Keratinocyte (primary cell): ENCODE data around the gene TAP2. TPM values are rescaled to one million over a fixed set of nuclear protein-coding genes. Genes with fewer than 3 reads are reported as not detected.

ENCODE experiments used
- DNase-seq: peaks from one replicate; pipeline ENCODE4 v3.0.0-alpha.2; 2011; ENCODE audit warnings: low read depth, missing footprints, low spot score
- FAIRE-seq: peaks from 2 replicates; lab custom pipeline; 2011; peaks lifted over from hg19 to GRCh38; lab: Jason Lieb, UNC
- H2AFZ ChIP-seq: 2 replicates; pipeline ENCODE4 v1.6.0; 2012; ENCODE audit warnings: low read length, control low read depth, inconsistent platforms; ENCODE audit not compliant: control insufficient read depth
- H3K27ac ChIP-seq: 2 replicates; pipeline ENCODE4 v1.5.1; 2011; ENCODE audit warnings: low read length; ENCODE audit not compliant: control insufficient read depth, insufficient read depth
- H3K27me3 ChIP-seq: 3 replicates; pipeline ENCODE4 v1.6.0; 2011; ENCODE audit warnings: low read length; ENCODE audit not compliant: control insufficient read depth, insufficient read depth; ENCODE audit errors: extremely low read depth
- H3K36me3 ChIP-seq, 2 experiments: 2 replicates in 1 of 2; 3 replicates in 1 of 2; pipeline ENCODE4 v1.5.1; 2011; ENCODE audit warnings: low read length in 2 of 2, mild to moderate bottlenecking in 1 of 2; ENCODE audit not compliant: control insufficient read depth in 2 of 2, insufficient read depth in 2 of 2; ENCODE audit errors: extremely low read depth in 1 of 2
- H3K4me1 ChIP-seq: 3 replicates; pipeline ENCODE4 v1.5.1; 2011; ENCODE audit warnings: low read length; ENCODE audit not compliant: control insufficient read depth, insufficient read depth; ENCODE audit errors: extremely low read depth
- H3K4me2 ChIP-seq: 3 replicates; pipeline ENCODE4 v1.6.0; 2011; ENCODE audit warnings: low read depth, low read length; ENCODE audit not compliant: control insufficient read depth, insufficient read depth; ENCODE audit errors: extremely low read depth
- H3K4me3 ChIP-seq, 3 experiments: fragments of 200-600 bp in 1 of 3; sonication (generic) in 1 of 3; 2 replicates in 2 of 3; 3 replicates in 1 of 3; pipeline ENCODE4 v1.5.1; 2011 to 2016; ENCODE audit warnings: low read length in 3 of 3, mild to moderate bottlenecking in 3 of 3, control low read depth in 2 of 3, inconsistent platforms in 1 of 3, low read depth in 1 of 3, mixed read lengths in 1 of 3, mixed run types in 1 of 3, moderate library complexity in 1 of 3; ENCODE audit not compliant: control insufficient read depth in 2 of 3, insufficient read depth in 2 of 3; ENCODE audit errors: extremely low read depth in 1 of 3
- H3K79me2 ChIP-seq: 2 replicates; pipeline ENCODE4 v1.6.0; 2012; ENCODE audit warnings: low read length; ENCODE audit not compliant: control insufficient read depth, insufficient read depth
- H3K9ac ChIP-seq: 3 replicates; pipeline ENCODE4 v1.6.0; 2011; ENCODE audit warnings: low read length; ENCODE audit not compliant: control insufficient read depth, insufficient read depth; ENCODE audit errors: extremely low read depth
- H3K9me1 ChIP-seq: 3 replicates; pipeline ENCODE4 v1.6.0; 2011; ENCODE audit warnings: low read length; ENCODE audit not compliant: control insufficient read depth, insufficient read depth; ENCODE audit errors: extremely low read depth
- H3K9me3 ChIP-seq: 2 replicates; pipeline ENCODE4 v1.5.1; 2012; ENCODE audit warnings: low read depth, low read length; ENCODE audit not compliant: control insufficient read depth
- H4K20me1 ChIP-seq: 3 replicates; pipeline ENCODE4 v1.6.0; 2011; ENCODE audit warnings: low read length; ENCODE audit not compliant: control insufficient read depth, insufficient read depth; ENCODE audit errors: extremely low read depth
- CTCF ChIP-seq, 3 experiments: IDR thresholded peaks in 1 of 3; conservative IDR thresholded peaks in 1 of 3; optimal IDR thresholded peaks in 1 of 3; 2 replicates in 2 of 3; 3 replicates in 1 of 3; pipeline versions ENCODE3 to v1.5.1; 2011; ENCODE audit warnings: low read length in 3 of 3, mild to moderate bottlenecking in 3 of 3, moderate library complexity in 2 of 3, control low read depth in 1 of 3, inconsistent platforms in 1 of 3; ENCODE audit not compliant: insufficient read depth in 2 of 3; ENCODE audit errors: extremely low read depth in 1 of 3
- EZH2 ChIP-seq: IDR thresholded peaks from one replicate; pipeline ENCODE4 v1.6.1; 2012; ENCODE audit warnings: inconsistent platforms, mild to moderate bottlenecking, low read length, moderate library complexity
- dilution Hi-C: fragments of 300-500 bp; cut with MboI; formaldehyde crosslinking; loops from one replicate; pipeline ENCODE4 v1.7.0; 2020; ENCODE audit warnings: low sequenced_read_pairs; ENCODE audit not compliant: extremely low pct_ligation_motif_present
- polyA plus RNA-seq, 5 experiments: library from polyadenylated mRNA; depleted of rRNA in 3 of 5; stranded (reverse) in 3 of 5; stranded (forward) in 1 of 5; unstranded in 1 of 5; fragments of >200 nt; gene quantifications; 1 replicate in 1 of 5; 2 replicates in 3 of 5; 3 replicates in 1 of 5; pipeline versions ENCODE4 v1.2.1 to v1.2.3, GENCODE V29; 2011 to 2012; ENCODE audit warnings: missing spikeins in 2 of 5, low read depth in 1 of 5, low replicate concordance in 1 of 5

TAP2 gene
- polyA plus RNA-seq, 1 donor (not counting 4 experiments of a cell fraction or from before 2014, with no cell fraction given) = 50.7 TPM

GRCh38 chr6:32849126-32849525 lies 10.6 kb upstream of the TAP2 start:
- no peak for FAIRE-seq
- no peaks in the 10 kb centered on the region for H3K27me3 ChIP-seq
- no peaks in the 10 kb centered on the region for H3K9me1 ChIP-seq
- no peak overlapping the region for H3K27ac ChIP-seq
- no peak overlapping the region for H3K4me3 ChIP-seq
- H4K20me1 ChIP-seq = no peaks in the 10 kb centered on the region
- H3K36me3 ChIP-seq = peaks cover 31 to 35% of the 10 kb centered on the region in 2 experiments
- dilution Hi-C loops = no loop called here
- H3K79me2 ChIP-seq = peaks cover 21% of the 10 kb centered on the region
- H3K4me2 ChIP-seq = no peak overlapping the region
- H3K9me3 ChIP-seq = no peaks in the 10 kb centered on the region
- no peak for DNase-seq
- no peak overlapping the region for H2AFZ ChIP-seq
- H3K4me1 ChIP-seq = peaks cover 12% of the 10 kb centered on the region
- no peak for TF ChIP-seq EZH2
- no peak for TF ChIP-seq CTCF (optimal IDR thresholded peaks at IDR 0.05 in 1 of 3, IDR thresholded peaks at IDR 0.05 in 1 of 3, conservative IDR thresholded peaks at IDR 0.05 in 1 of 3; ENCODE audit: extremely low read depth in 1 of 3, insufficient read depth in 2 of 3, low read length in 3 of 3)
- no peak overlapping the region for H3K9ac ChIP-seq

GRCh38 chr6:32847795-32848194 lies 9.3 kb upstream of the TAP2 start:
- Histone ChIP-seq H3K36me3 (peaks cover 31 to 35% of the 10 kb centered on the region in 2 experiments), H3K4me1 (peaks cover 15% of the 10 kb centered on the region)
- no peak for FAIRE-seq

More at GRCh38 chr6:32847795-32848194, 9.3 kb upstream of the TAP2 start:
- no peak for TF ChIP-seq EZH2
- TF ChIP-seq CTCF (optimal IDR thresholded peaks at IDR 0.05 in 1 of 3, IDR thresholded peaks at IDR 0.05 in 1 of 3, conservative IDR thresholded peaks at IDR 0.05 in 1 of 3; ENCODE audit: extremely low read depth in 1 of 3, insufficient read depth in 2 of 3, low read length in 3 of 3) = no peak
- no peak overlapping the region for H3K9ac ChIP-seq
- H3K4me2 ChIP-seq = no peak overlapping the region
- DNase-seq = no peak
- no peaks in the 10 kb centered on the region for H3K9me3 ChIP-seq
- H3K9me1 ChIP-seq = no peaks in the 10 kb centered on the region
- H3K27ac ChIP-seq = no peak overlapping the region
- H3K4me3 ChIP-seq = no peak overlapping the region
- no peak overlapping the region for H2AFZ ChIP-seq
- peaks cover 17% of the 10 kb centered on the region for H3K79me2 ChIP-seq
- H3K27me3 ChIP-seq = no peaks in the 10 kb centered on the region
- dilution Hi-C loops = no loop called here
- H4K20me1 ChIP-seq = no peaks in the 10 kb centered on the region
